NB4 (cell line): Measurements from ENCODE around the gene GRPEL1.

Experiments used
- MYC ChIP-seq: IDR thresholded peaks from 2 replicates; pipeline ENCODE4 v1.6.1; 2011; ENCODE audit warnings: low read depth, low read length
- POLR2A ChIP-seq: IDR thresholded peaks from 2 replicates; pipeline ENCODE4 v1.6.1; 2011; ENCODE audit warnings: mild to moderate bottlenecking; ENCODE audit not compliant: insufficient read length; ENCODE audit errors: extremely low read depth
- TF ChIP-seq, protein P1 (sequence below): IDR thresholded peaks from one replicate; pipeline ENCODE4 v1.5.1; 2012; ENCODE audit warnings: low read depth, low read length
- TF ChIP-seq, protein P2 (sequence below): IDR thresholded peaks from 2 replicates; pipeline ENCODE4 v1.6.1; 2011; ENCODE audit warnings: low read depth, low read length

DNA sequence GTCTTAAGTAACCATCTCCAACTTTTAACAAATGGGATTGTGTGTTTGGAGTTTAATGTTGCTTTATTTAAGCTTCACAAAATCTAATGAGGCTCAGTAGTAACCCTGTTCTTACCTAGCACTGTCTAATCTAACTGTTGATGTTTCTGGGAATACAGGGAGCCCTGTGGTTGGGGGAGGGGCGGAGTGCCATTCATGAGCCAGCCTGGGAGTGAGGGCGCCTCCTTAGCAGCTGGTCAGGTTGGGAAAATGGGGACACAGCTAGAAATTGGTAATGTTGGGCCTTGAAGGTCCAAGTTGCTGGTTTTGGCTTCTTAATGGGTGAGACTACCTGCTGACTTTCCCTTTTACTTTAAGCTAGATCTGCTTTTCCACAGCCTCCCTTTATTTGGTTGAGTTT, 47.6 kb downstream of the GRPEL1 start:
- TF ChIP-seq POLR2A (no peak), MYC (no peak)
- TF ChIP-seq, protein P1, sequence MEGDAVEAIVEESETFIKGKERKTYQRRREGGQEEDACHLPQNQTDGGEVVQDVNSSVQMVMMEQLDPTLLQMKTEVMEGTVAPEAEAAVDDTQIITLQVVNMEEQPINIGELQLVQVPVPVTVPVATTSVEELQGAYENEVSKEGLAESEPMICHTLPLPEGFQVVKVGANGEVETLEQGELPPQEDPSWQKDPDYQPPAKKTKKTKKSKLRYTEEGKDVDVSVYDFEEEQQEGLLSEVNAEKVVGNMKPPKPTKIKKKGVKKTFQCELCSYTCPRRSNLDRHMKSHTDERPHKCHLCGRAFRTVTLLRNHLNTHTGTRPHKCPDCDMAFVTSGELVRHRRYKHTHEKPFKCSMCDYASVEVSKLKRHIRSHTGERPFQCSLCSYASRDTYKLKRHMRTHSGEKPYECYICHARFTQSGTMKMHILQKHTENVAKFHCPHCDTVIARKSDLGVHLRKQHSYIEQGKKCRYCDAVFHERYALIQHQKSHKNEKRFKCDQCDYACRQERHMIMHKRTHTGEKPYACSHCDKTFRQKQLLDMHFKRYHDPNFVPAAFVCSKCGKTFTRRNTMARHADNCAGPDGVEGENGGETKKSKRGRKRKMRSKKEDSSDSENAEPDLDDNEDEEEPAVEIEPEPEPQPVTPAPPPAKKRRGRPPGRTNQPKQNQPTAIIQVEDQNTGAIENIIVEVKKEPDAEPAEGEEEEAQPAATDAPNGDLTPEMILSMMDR = no peak
- TF ChIP-seq, protein P2, sequence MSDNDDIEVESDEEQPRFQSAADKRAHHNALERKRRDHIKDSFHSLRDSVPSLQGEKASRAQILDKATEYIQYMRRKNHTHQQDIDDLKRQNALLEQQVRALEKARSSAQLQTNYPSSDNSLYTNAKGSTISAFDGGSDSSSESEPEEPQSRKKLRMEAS = no peak
